Measurements from ENCODE around the gene FAM163B.

- no peak for TF ChIP-seq CTCF (IDR thresholded peaks at IDR 0.05; ENCODE audit: insufficient read depth, low read depth, low read length)
- TF ChIP-seq EZH2 (IDR thresholded peaks at IDR 0.05; ENCODE audit: insufficient read depth, low read length) = no peak
Observed at GRCh38 chr9:133564451-133565116, 44.6 kb downstream of the FAM163B start.
